MM.1S (cell line): ENCODE results near the gene ZSWIM9.

Experiments
- EZH2 ChIP-seq: fragments of 300-600 bp; sonication (generic); optimal IDR thresholded peaks from 2 replicates; pipeline ENCODE3; 2017; ENCODE audit warnings: low read depth, mild to moderate bottlenecking, antibody characterized with exemption, low read length, mixed read lengths
- EZH2phosphoT487 ChIP-seq: fragments of 300-600 bp; sonication (generic); IDR thresholded peaks from 2 replicates; pipeline ENCODE4 v1.6.1; 2018; ENCODE audit warnings: antibody characterized with exemption, low read length

- TF ChIP-seq EZH2 = no peak
- TF ChIP-seq EZH2phosphoT487 = no peak
Observed at GRCh38 chr19:48192750-48193149, 22.3 kb downstream of the ZSWIM9 start.
